Middle frontal gyrus (tissue), 1 donor: ENCODE measurements around the gene MOCS1.

Experiments
- DNase-seq: peaks from one replicate; pipeline ENCODE4 v3.0.0-alpha.2; 2015; ENCODE audit warnings: low spot score; ENCODE audit errors: extremely low spot score

MOCS1 gene

DNA sequence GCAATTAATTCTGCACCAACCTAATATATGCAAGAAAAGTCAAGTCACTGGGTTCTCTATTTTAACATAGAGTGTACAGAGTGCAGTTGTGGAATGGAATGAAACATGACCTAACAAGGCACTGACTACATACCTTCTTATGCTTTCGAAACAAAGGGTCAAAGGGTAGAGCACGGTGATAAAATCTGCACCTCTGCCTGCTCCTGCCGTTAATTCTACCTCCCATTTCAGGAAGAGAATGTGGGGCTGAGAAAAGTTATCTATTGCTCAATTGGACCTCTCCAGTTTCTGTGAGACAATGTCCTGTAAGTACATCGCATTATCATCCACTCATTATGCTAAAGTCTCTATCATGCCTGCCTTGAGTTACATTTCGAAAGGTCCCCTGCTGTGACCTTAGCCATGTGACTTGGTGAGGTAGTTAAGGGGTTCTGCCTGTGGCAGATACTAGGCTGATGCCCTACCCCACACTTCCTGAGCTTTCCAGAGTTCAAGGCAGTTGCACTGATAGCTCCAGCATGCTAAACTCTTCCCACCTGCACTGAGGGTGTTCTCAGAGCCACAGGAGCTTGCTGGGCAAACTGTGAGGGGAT, 14.0 kb upstream of the MOCS1 start:
- no peak for DNase-seq

DNA sequence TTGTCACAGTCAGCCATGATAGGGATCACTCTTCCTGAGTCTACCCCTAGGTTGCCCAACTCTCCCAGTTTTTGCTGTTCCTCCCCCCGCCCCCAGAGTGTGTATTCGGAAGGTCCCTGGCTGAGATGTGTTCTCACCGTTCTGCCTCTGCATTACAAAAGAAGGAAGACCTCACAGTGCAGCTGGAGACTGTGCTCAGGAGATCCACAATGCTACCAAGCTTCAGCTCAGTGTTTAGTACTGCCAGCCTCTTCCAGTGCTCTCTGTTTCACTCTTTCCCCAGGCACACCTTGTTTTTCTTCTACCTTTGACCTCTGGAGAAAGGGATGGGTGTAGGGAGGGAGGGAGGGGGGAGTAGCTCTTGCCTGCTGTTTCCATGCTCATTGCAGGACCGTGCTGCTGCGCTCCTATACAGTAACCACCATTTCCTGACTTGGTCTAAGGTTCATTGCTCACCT, 13.4 kb upstream of the MOCS1 start:
- DNase-seq = no peak

DNA sequence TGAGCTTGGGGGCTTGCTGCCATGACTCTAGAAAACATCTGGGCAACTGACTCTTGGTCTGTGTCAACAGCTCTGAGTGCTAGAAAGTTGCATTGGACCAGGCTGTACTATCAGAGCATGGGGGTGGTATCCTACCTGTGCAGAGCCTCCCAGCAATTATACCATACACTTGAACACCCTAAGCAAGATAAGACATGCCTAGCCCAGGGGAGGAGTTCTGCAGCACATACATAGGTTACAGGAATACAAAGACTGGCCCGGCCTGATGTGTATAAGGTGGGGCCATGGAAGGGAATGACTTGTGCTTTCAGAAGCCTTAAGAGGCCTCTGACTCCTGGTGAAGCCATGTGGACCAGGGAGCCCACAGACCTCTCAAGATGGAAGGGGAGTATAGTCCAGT, 11.4 kb upstream of the MOCS1 start:
- no peak for DNase-seq

DNA sequence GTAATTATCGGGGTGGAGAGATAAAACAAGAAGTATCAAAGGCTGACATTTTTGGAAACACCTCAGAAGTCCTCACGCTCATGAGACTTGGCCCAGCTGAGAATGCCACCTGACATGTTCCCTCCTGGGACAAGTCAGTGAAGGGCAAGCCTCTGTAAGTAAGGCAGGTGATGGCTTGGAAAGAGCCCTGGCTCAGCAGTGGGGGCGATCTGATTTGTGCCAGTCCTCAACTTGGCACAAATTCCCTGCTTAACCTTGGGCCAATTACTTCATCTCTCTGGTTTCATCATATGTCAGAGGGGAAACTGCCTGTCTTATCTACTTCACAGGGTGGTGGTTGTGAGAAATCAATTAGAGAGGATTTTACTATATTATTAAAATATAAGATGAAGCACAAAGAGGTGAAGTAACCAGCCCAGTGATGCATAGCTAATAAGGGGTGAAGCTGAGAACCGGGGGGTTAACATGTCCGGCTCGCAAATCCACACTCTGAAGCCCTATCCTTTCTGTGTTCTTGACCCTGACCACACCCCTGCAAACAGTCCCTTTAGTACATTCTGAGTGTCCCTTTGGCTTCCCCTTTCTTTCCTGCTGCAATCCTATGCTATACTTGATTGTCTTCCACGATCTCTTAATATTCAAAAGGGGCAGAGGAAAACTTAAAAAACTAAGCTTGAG, 8.8 kb upstream of the MOCS1 start:
- no peak for DNase-seq

DNA sequence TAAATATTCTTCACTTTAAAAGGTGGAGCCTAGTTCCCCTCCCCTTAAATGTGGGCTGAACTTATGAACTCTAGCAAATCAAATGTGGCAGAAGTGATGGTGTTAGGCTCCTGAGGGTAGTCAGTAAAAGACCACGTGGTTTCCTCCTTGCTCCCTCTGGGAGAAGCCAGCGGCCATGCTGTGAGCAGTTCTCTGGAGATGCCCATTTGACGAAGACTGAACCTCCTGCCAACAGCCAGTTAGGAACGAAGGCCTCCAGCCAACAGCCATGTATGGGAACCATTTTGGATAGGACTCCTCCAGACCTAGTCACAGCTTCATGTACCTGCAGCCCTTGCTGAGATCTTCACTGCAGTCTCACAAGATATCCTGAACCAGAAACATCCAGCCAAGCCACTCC, 7.6 kb upstream of the MOCS1 start:
- no peak for DNase-seq

DNA sequence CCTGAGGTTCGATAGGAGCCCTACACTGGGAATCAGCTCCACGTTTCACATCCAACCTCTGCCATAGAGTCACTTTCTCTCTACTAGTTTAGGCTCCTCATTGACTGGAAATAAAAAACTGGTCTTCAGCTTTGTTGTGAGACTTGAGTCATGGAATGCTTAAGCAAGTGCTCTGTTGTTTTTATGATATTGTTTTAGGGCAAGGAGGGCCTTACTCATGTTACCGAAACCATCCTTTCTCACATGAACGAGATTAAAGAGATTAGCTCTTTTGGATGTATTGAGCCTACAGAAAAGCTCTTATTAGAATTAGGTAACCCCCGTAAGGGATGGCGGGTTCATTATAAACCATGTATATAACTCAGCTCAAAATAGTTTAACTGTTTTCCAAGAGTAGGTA, 6.9 kb upstream of the MOCS1 start:
- no peak for DNase-seq

DNA sequence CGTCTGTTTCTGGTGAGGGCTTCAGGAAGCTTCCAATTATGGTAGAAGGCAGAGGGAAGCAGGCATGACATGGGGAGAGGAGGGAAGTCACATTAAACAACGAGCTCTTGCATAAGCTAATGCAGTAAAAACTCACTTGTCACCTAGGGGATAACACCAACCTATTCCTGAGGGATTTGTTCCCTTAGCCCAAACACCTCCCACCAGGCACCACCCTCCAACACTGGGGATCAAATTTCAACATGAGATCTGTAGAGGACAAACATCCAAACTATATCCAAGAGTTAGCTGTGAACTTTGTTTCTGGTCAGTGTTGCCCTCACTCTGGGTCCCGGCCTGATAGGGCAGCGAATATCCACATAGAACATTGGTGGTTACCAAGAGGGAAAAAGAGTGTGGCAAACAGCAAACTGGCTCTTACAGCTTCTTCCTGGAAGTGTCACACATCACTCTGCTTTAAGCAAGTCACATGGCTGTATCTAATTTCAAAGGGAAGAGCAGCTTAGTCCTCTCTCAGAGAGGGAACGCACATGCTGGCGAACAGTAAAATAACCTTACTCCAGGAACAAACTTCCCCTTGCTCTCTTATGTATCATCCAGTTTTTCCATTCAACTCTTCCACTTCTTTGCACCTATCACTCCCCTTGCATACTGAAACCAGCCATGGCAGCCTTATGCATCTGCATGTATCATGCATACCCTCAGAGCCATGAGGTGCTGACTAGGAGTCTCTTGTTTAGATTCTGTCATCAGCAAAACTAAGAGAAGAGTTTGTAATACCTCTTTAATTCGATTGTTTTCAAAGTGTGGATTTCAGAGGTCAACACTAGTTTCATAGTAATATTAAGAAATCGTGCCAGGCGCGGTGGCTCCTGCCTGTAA, 4.8 kb upstream of the MOCS1 start:
- DNase-seq = no peak

DNA sequence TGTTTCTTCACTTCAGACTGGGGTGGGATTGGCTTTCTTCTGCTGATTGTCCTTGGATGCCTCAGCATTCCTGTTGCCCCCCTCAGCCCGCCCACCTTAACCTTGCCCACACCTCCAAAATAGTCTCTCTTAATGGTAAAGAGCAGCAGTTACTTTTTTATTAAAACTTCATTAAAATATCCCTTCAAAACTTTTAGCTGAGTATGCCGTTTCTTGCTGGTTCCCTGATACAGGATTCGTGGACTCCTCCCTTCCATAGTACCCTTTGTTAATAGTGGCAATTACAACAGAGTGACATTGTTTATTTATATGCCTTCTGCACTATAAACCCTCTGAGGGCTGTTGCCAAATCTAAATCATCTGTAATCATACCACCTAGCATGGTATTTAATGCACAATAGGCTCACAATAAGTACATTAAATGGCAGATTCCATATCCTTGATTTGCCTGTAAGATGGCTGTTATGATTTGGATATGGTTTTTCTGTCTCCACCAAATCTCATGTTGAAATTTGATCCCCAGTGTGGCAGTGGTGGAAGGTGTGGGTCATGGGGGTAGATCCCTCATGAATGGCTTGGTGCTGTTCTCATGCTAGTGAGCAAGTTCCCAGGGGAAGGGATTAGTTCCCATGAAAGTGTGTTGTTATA, 3.5 kb upstream of the MOCS1 start:
- DNase-seq = no peak

DNA sequence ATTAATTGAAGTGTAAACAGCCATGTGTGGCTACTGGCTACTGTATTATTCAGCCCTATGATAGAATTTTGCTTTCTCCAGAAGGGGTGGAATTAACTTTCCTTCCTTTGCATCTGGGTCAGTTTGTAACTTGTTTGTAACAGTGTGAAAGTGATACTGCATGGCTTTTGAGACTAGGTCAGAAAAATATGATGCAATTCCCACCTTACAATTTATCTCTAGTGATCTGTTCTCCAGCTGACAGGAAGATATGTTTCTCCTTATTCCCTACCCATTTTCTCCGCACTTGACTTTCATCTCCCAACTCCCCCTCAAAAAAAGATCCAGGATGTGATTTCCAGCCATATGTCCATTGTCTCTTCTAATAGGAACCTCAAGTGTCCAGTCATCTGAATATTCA, 2.6 kb upstream of the MOCS1 start:
- DNase-seq = no peak

DNA sequence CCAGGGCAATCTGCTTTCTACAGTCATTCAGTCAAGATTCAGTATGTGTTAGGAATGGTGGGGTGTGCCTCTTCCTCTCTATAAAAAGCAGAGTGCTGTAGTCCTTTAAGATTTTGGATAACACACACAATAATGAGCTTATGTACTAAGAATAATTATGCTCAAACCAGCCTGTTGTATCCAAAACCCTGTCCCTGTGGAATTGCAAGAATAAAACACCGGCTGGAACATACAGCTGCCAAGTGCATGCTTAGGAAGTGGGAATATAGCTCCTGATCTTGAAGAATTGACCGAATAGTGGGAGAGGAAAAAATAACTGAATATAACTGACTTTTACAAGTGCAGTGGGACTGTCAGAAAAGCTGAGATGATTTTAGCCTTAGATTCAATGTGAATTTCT, 979 bp upstream of the MOCS1 start:
- no peak for DNase-seq

DNA sequence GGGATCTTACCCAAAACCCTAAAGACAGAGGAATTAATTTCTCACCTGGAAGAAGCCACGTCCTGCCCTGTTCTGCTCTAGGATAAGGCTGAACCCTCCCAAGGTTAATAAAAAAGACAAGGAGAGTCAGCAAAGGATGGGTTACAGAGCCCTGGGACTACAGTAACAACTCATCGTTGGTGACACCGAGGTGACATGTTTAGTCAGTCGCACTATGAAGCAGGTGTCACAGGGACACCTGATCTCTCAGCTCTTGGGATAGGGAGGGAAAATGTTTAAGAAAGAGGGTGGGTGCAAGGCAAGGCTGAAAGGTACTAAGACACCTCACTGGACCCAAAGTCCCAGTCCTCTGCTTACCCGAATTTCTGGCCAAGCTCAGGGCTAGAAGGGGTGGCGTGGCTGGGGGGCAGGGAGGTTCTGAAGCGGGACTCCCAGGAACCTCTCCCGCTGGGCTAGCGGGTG, 562 bp downstream of the MOCS1 start:
- DNase-seq = no peak

DNA sequence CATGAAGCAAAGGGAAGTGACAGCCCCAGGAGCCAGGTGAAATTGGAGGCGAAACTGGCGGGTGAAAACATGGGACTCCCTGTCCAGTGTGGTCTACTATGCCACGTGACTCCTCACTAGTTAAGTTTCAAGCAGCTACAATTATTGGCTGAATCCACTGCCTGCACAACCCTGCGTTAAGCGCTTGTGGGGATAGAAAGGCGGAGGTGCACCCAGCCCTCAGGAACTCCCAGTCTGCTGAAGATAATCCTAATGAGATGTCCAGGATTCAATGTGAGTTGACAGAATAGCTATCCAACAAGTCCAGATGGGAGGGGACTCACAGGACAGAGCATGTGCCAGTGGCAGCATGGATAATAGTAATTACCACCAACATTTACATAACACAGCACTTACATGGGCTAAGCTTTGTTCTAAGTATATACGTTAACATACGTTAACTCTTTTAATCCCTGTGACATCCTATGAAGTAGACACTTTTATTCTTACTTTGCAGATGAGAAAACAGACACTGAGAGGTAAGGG, 1.8 kb downstream of the MOCS1 start:
- DNase-seq = no peak

DNA sequence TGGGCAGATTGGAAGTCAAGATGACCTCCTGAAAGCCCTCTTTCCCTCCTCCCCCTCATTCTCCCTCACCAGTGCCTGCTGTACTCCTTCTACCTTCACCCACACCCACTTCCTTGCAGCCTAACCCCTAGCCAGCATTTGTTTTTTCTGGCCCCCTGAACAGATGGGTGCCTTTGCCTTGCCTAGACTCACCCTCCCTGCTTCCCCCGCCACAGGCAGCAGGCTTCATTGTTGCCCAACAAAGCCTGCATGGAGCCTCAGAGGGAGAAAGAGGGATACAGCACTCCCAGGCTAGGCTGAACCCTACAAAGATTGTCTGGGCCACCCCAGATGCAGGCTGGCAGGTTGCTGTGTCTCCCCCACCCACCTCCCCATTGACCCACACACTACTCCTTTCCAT, 2.7 kb downstream of the MOCS1 start:
- no peak for DNase-seq

DNA sequence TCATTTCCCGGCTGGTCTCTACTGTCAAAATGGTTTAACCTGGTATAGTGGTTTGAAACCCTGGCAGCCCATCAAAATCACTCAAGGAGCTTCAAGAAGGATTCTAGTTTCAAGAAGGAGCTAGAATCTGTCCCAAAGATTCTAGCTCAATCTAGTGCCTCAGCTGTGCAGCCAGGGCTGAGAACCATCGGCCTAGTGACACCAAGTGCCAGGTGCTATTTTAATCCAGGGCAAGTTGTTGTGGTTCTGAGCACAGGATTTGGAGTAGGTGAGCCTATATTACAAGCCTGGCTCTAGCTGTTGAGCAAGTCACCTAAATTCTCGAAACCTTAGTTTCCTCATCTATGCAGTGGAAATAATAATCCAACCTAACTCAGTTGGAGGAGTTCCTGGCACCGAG, 3.7 kb downstream of the MOCS1 start:
- no peak for DNase-seq

DNA sequence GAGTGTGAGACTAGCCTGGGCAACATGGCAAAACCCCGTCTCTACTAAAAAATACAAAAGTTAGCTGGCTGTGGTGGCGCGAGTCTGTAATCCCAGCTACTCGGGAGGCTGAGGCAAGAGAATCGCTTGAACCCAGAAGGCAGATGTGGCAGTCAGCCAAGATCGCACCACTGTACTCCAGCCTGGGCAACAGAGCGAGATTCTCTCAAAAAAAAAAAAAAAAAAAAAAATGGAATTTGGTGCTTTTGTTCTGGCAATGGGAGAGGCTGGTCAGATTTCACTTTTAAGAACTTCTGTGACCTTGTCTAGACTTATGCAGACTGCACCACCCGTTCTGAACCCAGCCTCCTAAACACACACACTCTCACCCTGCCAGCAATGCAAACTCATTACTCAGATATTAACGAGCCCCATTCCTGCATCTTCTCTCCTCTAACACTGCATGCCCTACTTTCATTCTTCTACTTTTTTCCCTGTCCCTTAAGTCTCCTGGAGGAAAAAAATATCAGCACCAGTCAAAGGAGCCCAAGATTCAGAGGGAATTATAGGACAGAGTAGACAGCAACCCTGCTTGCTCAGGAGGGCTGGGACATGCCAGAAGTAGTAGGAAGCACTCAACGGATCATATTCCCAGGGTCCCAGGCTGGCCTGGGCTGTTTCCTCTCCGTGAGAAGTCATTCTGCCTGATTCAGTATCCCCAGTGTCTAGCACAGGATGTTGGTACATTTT, 4.4 kb downstream of the MOCS1 start:
- no peak for DNase-seq

DNA sequence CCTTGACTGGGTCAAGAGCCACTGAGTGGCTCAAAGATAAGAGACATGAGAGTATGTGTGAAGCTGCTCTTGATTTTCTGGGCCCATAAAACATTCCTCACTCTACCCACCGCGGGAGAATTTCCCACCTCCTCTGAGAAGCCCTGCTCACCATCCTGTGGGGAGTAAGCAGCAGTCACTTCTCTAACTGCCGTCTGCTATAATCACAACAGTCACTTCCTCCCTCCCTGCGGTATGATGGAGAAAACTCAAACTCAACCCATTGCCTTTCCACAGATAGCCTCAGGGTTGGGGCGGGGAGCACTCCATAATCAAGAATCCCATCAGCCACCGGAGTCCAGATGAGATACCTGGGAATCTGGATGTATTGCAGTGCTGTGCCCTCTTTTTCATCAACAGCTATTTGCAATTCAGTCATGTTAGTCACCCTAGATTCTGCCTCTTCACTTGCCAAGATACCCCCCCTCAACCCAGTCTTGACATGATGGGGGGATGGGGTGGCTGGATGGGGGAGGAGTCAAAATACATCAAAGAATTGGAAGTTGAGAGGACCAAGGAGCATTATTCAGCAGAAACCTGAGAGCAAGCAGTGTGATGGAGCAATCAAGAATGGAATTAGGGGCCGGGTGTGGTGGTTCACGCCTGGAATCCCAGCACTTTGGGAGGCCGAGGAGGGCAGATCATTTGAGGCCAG, 5.1 kb downstream of the MOCS1 start:
- no peak for DNase-seq

DNA sequence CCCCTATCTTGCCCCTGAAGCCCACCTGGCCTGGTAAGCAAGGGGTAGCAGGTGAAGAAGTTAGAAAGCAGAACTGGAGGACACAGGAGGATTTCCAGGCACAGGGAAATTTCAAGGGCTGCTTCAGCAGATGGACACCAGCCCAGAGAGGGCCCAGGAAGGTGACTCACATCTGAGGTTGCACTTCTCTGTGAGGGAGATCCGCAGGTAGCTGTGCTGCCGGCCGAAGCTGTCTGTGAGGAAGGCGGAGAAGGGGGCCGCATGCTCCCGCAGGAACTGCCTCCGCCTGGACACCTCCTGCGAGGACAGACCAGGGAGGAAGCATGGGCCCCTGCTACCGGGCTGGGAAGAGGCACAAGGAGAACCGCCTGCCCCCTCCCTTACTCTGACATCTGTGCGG, 7.1 kb downstream of the MOCS1 start:
- DNase-seq = no peak

DNA sequence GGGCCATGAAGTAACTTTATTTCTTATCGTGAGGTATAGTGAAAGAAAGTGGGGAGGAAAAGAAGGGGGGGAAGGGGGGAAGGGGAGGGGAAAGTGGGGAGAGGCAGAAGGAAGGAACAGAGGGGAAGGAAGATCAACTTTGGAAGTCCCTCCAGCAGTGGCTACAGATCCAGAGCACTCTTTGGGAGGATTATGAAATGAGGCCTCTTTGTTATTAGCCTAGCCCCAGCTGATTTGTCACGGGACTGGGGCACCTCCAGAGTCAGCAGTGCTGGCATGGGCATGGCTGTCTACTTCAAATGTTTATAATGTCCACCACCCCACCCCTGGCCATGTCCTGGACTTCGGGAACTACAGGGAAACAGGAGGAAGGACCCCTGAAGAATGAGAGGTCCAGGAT, 7.6 kb downstream of the MOCS1 start:
- DNase-seq = no peak

DNA sequence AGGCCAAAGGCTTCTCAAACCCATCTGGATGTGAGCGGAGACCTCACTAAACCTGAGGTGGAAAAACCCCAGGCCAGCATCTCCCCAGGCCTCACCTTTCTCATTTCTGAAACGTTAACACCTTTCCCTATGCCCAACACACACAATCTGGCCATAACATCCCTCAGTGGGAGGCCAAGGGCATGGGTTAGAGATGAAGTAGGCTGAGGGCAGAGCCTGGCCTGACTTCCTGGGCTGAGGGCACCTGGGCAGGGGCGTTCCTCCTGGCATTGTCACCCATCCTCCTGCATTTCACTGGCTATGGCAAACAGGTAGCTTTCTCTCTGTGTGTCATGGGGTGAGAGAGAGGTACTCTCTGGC, 8.4 kb downstream of the MOCS1 start:
- DNase-seq = no peak

DNA sequence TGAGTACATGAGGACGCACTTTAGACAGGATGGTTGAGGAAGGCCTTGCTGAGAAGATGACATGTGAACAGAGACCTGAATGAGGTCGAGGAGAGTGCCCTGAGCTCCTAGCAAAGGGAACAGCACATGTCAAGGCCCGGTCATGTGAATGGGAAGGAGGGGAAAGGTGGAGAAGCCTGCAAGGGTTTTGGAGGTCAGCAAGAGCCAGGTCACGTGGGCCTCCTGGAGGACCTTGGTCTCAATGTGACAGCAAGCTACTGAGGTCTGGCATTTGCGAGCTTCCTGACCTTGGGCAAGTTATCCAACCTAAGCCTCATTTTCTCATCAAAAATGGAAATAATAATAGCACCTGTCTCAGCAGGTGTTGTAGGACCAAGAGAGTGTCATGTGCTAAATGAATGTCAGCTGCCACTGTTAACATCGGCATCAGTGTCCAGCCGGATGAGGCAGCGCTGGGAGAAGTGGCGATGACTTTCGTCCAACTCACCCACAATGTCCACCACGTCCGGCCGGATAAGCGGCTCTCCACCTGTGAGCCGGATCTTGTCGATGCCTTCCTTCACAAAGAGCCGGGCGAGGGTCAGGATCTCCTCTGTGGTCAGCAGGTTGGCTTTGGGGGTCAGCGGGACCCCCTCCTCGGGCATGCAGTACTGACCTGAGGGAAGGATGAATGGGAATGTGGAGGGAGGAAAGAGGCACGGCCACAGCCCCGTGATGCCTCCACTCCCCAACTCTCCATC, 8.9 kb downstream of the MOCS1 start:
- DNase-seq = no peak
